ENCODE data around the gene TMEM61. TPM values are rescaled to one million over a fixed set of nuclear protein-coding genes. Genes with fewer than 3 reads are reported as not detected.

TMEM61 gene
- total RNA-seq, 1 donor from 2014 or later = 2.9 TPM

- FAIRE-seq = no peak
- peak; percentile 88 for DNase-seq (ENCODE audit: low read depth)
- Histone ChIP-seq H3K27me3 (ENCODE audit: control insufficient read depth, insufficient read depth, low read length) (no peaks in the 10 kb centered on the region), H3K36me3 (ENCODE audit: control insufficient read depth, insufficient read depth, low read length) (no peaks in the 10 kb centered on the region), H3K4me3 (ENCODE audit: low read depth, low read length) (no peak overlapping the region)
- no peak for TF ChIP-seq CTCF (IDR thresholded peaks at IDR 0.05; ENCODE audit: insufficient read depth, low read length, severe bottlenecking)
Measured at GRCh38 chr1:54965624-54966340, 14.6 kb upstream of the TMEM61 start.

- FAIRE-seq (no peak), DNase-seq (ENCODE audit: low read depth) (peak; percentile 73)
- H3K36me3 ChIP-seq (ENCODE audit: control insufficient read depth, insufficient read depth, low read length) = no peaks in the 10 kb centered on the region
- no peak overlapping the region for H3K4me3 ChIP-seq (ENCODE audit: low read depth, low read length)
- H3K27me3 ChIP-seq (ENCODE audit: control insufficient read depth, insufficient read depth, low read length) = no peaks in the 10 kb centered on the region
- no peak for TF ChIP-seq CTCF (IDR thresholded peaks at IDR 0.05; ENCODE audit: insufficient read depth, low read length, severe bottlenecking)
Measured at GRCh38 chr1:54967372-54967771, 13.1 kb upstream of the TMEM61 start.

DNA sequence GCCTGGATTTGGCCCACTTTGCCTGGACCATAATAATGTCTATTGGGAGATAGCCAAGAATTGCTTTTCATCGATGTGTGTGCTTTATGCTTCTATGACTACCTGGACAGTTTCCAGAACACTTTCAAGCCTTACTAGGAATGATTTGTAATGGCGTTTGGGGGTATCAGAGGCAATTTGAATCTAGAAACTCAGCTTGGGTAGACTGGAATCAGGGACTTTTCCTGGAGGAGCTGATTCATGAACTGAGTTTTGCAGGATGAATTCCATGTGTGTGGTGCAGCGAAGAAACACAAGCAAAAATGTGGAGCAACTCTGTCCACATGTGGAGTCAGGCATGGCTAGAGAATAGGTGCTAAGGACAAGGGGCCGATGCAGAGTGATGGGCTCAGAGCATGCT, 11.9 kb upstream of the TMEM61 start:
- no peak for TF ChIP-seq CTCF (IDR thresholded peaks at IDR 0.05; ENCODE audit: insufficient read depth, low read length, severe bottlenecking)
- FAIRE-seq (no peak), DNase-seq (ENCODE audit: low read depth) (no peak)
- no peaks in the 10 kb centered on the region for H3K27me3 ChIP-seq (ENCODE audit: control insufficient read depth, insufficient read depth, low read length)
- no peaks in the 10 kb centered on the region for H3K36me3 ChIP-seq (ENCODE audit: control insufficient read depth, insufficient read depth, low read length)
- no peak overlapping the region for H3K4me3 ChIP-seq (ENCODE audit: low read depth, low read length)

DNA sequence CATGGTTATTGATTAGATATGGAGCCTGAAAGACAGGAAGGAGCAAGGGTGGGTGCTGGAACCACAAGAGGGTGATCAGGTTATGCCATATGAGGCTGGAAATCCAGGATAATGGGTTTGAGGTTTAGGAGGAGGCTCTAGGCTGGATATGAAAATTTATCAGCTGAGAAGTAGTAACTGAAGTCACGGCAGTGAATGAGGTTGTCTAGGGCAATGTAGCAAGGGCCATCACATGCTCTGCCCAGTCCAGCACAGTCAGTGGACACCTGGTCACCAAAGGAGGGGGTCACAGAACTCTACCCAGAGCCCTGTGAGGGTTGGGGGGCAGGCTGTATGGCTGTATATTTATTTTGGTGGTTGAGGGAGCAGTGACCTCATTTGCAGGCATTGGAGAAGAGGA, 10.5 kb upstream of the TMEM61 start:
- no peaks in the 10 kb centered on the region for H3K27me3 ChIP-seq (ENCODE audit: control insufficient read depth, insufficient read depth, low read length)
- no peak for TF ChIP-seq CTCF (IDR thresholded peaks at IDR 0.05; ENCODE audit: insufficient read depth, low read length, severe bottlenecking)
- FAIRE-seq = no peak

DNA sequence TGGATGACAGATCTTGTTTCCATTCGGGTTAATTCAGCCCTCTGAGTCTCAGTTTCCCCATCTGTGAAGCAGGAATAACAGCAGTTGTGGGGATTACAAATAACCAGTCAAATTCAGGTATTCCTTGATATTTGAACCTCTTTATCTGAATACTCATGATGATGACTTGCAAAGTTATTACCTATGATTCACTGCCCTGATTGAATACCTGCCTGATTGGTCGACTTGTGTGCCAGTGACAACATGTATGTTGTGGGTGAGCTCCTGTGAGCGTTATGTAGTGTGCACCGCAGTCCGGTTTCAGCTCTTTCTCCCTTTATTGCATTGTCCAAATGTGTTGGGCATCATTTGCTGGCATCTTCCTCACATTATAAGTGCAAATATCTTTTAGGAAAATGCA, 9.5 kb upstream of the TMEM61 start:
- Histone ChIP-seq H3K4me3 (ENCODE audit: low read depth, low read length) (no peak overlapping the region), H3K27me3 (ENCODE audit: control insufficient read depth, insufficient read depth, low read length) (no peaks in the 10 kb centered on the region), H3K36me3 (ENCODE audit: control insufficient read depth, insufficient read depth, low read length) (no peaks in the 10 kb centered on the region)
- no peak for TF ChIP-seq CTCF (IDR thresholded peaks at IDR 0.05; ENCODE audit: insufficient read depth, low read length, severe bottlenecking)
- DNase-seq (ENCODE audit: low read depth) (peak; percentile 96), FAIRE-seq (peak; percentile 83)

More for the DNA sequence above, 10.5 kb upstream of the TMEM61 start:
- Histone ChIP-seq H3K4me3 (ENCODE audit: low read depth, low read length) (no peak overlapping the region), H3K36me3 (ENCODE audit: control insufficient read depth, insufficient read depth, low read length) (no peaks in the 10 kb centered on the region)
- no peak for DNase-seq (ENCODE audit: low read depth)

GRCh38 chr1:54971317-54971791, 9.1 kb upstream of the TMEM61 start:
- H3K4me3 ChIP-seq (ENCODE audit: low read depth, low read length) = no peak overlapping the region
- peak; percentile 96 for DNase-seq (ENCODE audit: low read depth)

More at GRCh38 chr1:54971317-54971791, 9.1 kb upstream of the TMEM61 start:
- Histone ChIP-seq H3K36me3 (ENCODE audit: control insufficient read depth, insufficient read depth, low read length) (no peaks in the 10 kb centered on the region), H3K27me3 (ENCODE audit: control insufficient read depth, insufficient read depth, low read length) (no peaks in the 10 kb centered on the region)
- peak; percentile 70 for FAIRE-seq
- TF ChIP-seq CTCF (IDR thresholded peaks at IDR 0.05; ENCODE audit: insufficient read depth, low read length, severe bottlenecking) = no peak
